HepG2 (cell line): ENCODE measurements around the gene P4HB. TPM values are rescaled to one million over a fixed set of nuclear protein-coding genes. Genes with fewer than 3 reads are reported as not detected.

Source experiments
- AGO2 ChIP-seq: fragments of 200-400 bp; formaldehyde crosslinking; optimal IDR thresholded peaks from 2 replicates; pipeline ENCODE3; 2017; ENCODE audit warnings: mild to moderate bottlenecking, low read depth, low read length, moderate library complexity
- GATAD1 ChIP-seq: IDR thresholded peaks from 2 replicates; pipeline ENCODE4 v1.6.1; 2016; ENCODE audit warnings: missing genetic modification reagents, missing compliant biosample characterization
- HNF4A ChIP-seq: sonication (generic); formaldehyde crosslinking; IDR thresholded peaks from 2 replicates; pipeline ENCODE4 v1.4.0; 2020; ENCODE audit warnings: missing genetic modification reagents
- IRX3 ChIP-seq: sonication (generic); formaldehyde crosslinking; IDR thresholded peaks from 2 replicates; pipeline ENCODE4 v1.8.1; 2023; ENCODE audit warnings: mild to moderate bottlenecking, low read depth, missing genetic modification reagents, borderline replicate concordance
- JUND ChIP-seq: sonication (generic); formaldehyde crosslinking; IDR thresholded peaks from 2 replicates; pipeline ENCODE4 v1.8.0; 2022; ENCODE audit warnings: mild to moderate bottlenecking, missing genetic modification reagents
- KMT2B ChIP-seq: IDR thresholded peaks from 2 replicates; pipeline ENCODE4 v1.6.1; 2016; ENCODE audit warnings: missing genetic modification reagents, missing compliant biosample characterization
- MAFF ChIP-seq: IDR thresholded peaks from 2 replicates; pipeline ENCODE4 v1.6.1; 2011; ENCODE audit warnings: low read depth, low read length, improper control_type of control experiment
- MED8 ChIP-seq: sonication (generic); formaldehyde crosslinking; IDR thresholded peaks from 2 replicates; pipeline ENCODE4 v1.8.1; 2023; ENCODE audit warnings: mild to moderate bottlenecking, missing genetic modification reagents; ENCODE audit not compliant: insufficient replicate concordance
- SP1 ChIP-seq, 2 experiments: fragments of 450-650 bp in 1 of 2; sonication (generic) in 1 of 2; formaldehyde crosslinking in 1 of 2; IDR thresholded peaks; 2 replicates each; pipeline versions ENCODE4 v1.4.0 to v1.6.1; 2016 to 2020; ENCODE audit warnings: missing genetic modification reagents in 1 of 2
- TEAD3 ChIP-seq: optimal IDR thresholded peaks from 2 replicates; pipeline ENCODE3; 2016; ENCODE audit warnings: borderline replicate concordance
- ZFP41 ChIP-seq: sonication (generic); formaldehyde crosslinking; IDR thresholded peaks from 2 replicates; pipeline ENCODE4 v1.4.0; 2020; ENCODE audit warnings: mild to moderate bottlenecking, missing genetic modification reagents, borderline replicate concordance
- ZNF563 ChIP-seq: sonication (generic); formaldehyde crosslinking; IDR thresholded peaks from 2 replicates; pipeline ENCODE4 v1.8.0; 2022; ENCODE audit warnings: mild to moderate bottlenecking, moderate library complexity, missing genetic modification reagents
- ZNF672 ChIP-seq: sonication (generic); formaldehyde crosslinking; IDR thresholded peaks from 2 replicates; pipeline ENCODE4 v1.8.1; 2022; ENCODE audit warnings: missing genetic modification reagents
- ZNF709 ChIP-seq: sonication (generic); formaldehyde crosslinking; IDR thresholded peaks from 2 replicates; pipeline ENCODE4 v1.5.0; 2020; ENCODE audit warnings: mild to moderate bottlenecking, missing genetic modification reagents
- ZNF768 ChIP-seq: sonication (generic); formaldehyde crosslinking; IDR thresholded peaks from 2 replicates; pipeline ENCODE4 v1.4.0; 2020; ENCODE audit warnings: missing genetic modification reagents
- ZSCAN30 ChIP-seq: sonication (generic); formaldehyde crosslinking; IDR thresholded peaks from 2 replicates; pipeline ENCODE4 v1.5.0; 2020; ENCODE audit warnings: mild to moderate bottlenecking, missing genetic modification reagents
- polyA plus RNA-seq, 8 experiments: library from polyadenylated mRNA; depleted of rRNA in 3 of 8; stranded (reverse) in 7 of 8; unstranded in 1 of 8; fragments of >200 nt; fragmentation: Illumina TruSeq in 4 of 8; extraction: Trizol in 4 of 8; gene quantifications; 2 replicates each; pipeline versions ENCODE4 v1.2.1 to v1.2.3, GENCODE V29; 2011 to 2016; ENCODE audit warnings: low read depth in 4 of 8, missing spikeins in 1 of 8, mixed read lengths in 1 of 8; ENCODE audit not compliant: insufficient read depth in 1 of 8
- total RNA-seq, 5 experiments: library from RNA; depleted of rRNA; stranded (reverse); fragments of >200 nt; fragmentation: Illumina TruSeq; extraction: Trizol; gene quantifications; 2 replicates each; pipeline ENCODE4 v1.2.3, GENCODE V29; 2016; ENCODE audit warnings: low read depth in 1 of 5
- TF ChIP-seq, protein P1 (sequence below), 2 experiments: fragments of 450-650 bp in 1 of 2; sonication (generic) in 1 of 2; formaldehyde crosslinking; IDR thresholded peaks; 2 replicates each; pipeline versions ENCODE4 v1.5.0 to v1.8.0; 2020 to 2022; ENCODE audit warnings: mild to moderate bottlenecking in 1 of 2, missing genetic modification reagents in 1 of 2
- TF ChIP-seq, protein P2 (sequence below): sonication (generic); formaldehyde crosslinking; conservative IDR thresholded peaks from 2 replicates; pipeline ENCODE4 v1.8.0; 2022; ENCODE audit warnings: low read depth, missing genetic modification reagents
- TF ChIP-seq, protein P3 (sequence below): sonication (generic); formaldehyde crosslinking; conservative IDR thresholded peaks from 2 replicates; pipeline ENCODE4 v1.4.0; 2020; ENCODE audit warnings: missing genetic modification reagents
- TF ChIP-seq, protein P4 (sequence below): sonication (generic); formaldehyde crosslinking; IDR thresholded peaks from 2 replicates; pipeline ENCODE4 v1.4.0; 2020; ENCODE audit warnings: missing genetic modification reagents

P4HB gene
- total and polyA plus RNA-seq, 2 of the 13 experiments (the other 11 are each of a cell fraction or from before 2014, with no cell fraction given): 185 to 782 TPM

GRCh38 chr17:81902023-81902652, 41.8 kb upstream of the P4HB start, which contains the start of gene NPB (continued):
- TF ChIP-seq SP1 (IDR thresholded peaks at IDR 0.05) (no peak), SP1 (CRISPR knock-in tag; IDR thresholded peaks at IDR 0.05) (0 out of 2 replicates have a peak, but pooled peaks have one; percentile 22), MAFF (no peak), MED8 (CRISPR knock-in tag) (no peak), ZNF768 (peak; percentile 35; the same call in 1 of the 2 replicates), GATAD1 (CRISPR knock-in tag) (no peak), IRX3 (peak; percentile 93; the same call in 1 of the 2 replicates), JUND (CRISPR knock-in tag) (peak; percentile 39; the same call in 1 of the 2 replicates), KMT2B (CRISPR knock-in tag) (no peak), ZNF563 (CRISPR knock-in tag) (peak; percentile 63), ZNF709 (CRISPR knock-in tag) (peak; percentile 42; the same call in 1 of the 2 replicates), ZFP41 (CRISPR knock-in tag) (no peak), AGO2 (peak; percentile 89), ZNF672 (CRISPR knock-in tag) (peak; percentile 88; the same call in 1 of the 2 replicates), TEAD3 (CRISPR knock-in tag) (no peak), HNF4A (CRISPR knock-in tag) (0 out of 2 replicates have a peak, but pooled peaks have one; percentile 4), ZSCAN30 (peak; percentile 43; the same call in 1 of the 2 replicates)
- TF ChIP-seq, protein P1, sequence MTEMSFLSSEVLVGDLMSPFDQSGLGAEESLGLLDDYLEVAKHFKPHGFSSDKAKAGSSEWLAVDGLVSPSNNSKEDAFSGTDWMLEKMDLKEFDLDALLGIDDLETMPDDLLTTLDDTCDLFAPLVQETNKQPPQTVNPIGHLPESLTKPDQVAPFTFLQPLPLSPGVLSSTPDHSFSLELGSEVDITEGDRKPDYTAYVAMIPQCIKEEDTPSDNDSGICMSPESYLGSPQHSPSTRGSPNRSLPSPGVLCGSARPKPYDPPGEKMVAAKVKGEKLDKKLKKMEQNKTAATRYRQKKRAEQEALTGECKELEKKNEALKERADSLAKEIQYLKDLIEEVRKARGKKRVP (CRISPR knock-in tag; IDR thresholded peaks at IDR 0.05): 0 out of 4 replicates have a peak, but pooled peaks of 1 of the 2 experiments have one; percentile 24
- TF ChIP-seq, protein P2, sequence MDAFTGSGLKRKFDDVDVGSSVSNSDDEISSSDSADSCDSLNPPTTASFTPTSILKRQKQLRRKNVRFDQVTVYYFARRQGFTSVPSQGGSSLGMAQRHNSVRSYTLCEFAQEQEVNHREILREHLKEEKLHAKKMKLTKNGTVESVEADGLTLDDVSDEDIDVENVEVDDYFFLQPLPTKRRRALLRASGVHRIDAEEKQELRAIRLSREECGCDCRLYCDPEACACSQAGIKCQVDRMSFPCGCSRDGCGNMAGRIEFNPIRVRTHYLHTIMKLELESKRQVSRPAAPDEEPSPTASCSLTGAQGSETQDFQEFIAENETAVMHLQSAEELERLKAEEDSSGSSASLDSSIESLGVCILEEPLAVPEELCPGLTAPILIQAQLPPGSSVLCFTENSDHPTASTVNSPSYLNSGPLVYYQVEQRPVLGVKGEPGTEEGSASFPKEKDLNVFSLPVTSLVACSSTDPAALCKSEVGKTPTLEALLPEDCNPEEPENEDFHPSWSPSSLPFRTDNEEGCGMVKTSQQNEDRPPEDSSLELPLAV (CRISPR knock-in tag): peak; percentile 33; the same call in 1 of the 2 replicates
- TF ChIP-seq, protein P3, sequence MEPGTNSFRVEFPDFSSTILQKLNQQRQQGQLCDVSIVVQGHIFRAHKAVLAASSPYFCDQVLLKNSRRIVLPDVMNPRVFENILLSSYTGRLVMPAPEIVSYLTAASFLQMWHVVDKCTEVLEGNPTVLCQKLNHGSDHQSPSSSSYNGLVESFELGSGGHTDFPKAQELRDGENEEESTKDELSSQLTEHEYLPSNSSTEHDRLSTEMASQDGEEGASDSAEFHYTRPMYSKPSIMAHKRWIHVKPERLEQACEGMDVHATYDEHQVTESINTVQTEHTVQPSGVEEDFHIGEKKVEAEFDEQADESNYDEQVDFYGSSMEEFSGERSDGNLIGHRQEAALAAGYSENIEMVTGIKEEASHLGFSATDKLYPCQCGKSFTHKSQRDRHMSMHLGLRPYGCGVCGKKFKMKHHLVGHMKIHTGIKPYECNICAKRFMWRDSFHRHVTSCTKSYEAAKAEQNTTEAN (CRISPR knock-in tag): peak; percentile 5; the same call in 1 of the 2 replicates
- TF ChIP-seq, protein P4, sequence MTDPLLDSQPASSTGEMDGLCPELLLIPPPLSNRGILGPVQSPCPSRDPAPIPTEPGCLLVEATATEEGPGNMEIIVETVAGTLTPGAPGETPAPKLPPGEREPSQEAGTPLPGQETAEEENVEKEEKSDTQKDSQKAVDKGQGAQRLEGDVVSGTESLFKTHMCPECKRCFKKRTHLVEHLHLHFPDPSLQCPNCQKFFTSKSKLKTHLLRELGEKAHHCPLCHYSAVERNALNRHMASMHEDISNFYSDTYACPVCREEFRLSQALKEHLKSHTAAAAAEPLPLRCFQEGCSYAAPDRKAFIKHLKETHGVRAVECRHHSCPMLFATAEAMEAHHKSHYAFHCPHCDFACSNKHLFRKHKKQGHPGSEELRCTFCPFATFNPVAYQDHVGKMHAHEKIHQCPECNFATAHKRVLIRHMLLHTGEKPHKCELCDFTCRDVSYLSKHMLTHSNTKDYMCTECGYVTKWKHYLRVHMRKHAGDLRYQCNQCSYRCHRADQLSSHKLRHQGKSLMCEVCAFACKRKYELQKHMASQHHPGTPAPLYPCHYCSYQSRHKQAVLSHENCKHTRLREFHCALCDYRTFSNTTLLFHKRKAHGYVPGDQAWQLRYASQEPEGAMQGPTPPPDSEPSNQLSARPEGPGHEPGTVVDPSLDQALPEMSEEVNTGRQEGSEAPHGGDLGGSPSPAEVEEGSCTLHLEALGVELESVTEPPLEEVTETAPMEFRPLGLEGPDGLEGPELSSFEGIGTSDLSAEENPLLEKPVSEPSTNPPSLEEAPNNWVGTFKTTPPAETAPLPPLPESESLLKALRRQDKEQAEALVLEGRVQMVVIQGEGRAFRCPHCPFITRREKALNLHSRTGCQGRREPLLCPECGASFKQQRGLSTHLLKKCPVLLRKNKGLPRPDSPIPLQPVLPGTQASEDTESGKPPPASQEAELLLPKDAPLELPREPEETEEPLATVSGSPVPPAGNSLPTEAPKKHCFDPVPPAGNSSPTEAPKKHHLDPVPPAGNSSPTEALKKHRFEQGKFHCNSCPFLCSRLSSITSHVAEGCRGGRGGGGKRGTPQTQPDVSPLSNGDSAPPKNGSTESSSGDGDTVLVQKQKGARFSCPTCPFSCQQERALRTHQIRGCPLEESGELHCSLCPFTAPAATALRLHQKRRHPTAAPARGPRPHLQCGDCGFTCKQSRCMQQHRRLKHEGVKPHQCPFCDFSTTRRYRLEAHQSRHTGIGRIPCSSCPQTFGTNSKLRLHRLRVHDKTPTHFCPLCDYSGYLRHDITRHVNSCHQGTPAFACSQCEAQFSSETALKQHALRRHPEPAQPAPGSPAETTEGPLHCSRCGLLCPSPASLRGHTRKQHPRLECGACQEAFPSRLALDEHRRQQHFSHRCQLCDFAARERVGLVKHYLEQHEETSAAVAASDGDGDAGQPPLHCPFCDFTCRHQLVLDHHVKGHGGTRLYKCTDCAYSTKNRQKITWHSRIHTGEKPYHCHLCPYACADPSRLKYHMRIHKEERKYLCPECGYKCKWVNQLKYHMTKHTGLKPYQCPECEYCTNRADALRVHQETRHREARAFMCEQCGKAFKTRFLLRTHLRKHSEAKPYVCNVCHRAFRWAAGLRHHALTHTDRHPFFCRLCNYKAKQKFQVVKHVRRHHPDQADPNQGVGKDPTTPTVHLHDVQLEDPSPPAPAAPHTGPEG: 0 out of 2 replicates have a peak, but pooled peaks have one; percentile 19
